ENCODE results near the gene UMAD1. TPM values are rescaled to one million over a fixed set of nuclear protein-coding genes. Genes with fewer than 3 reads are reported as not detected.
A peak's percentile ranks its signal among the peaks of the same experiment; 100 is the strongest.
"Not testable (repeated sequence)": the region's sequence is repeated elsewhere in the genome, so short reads cannot be mapped to it uniquely, and the experiment has no call there.

UMAD1 gene
- total RNA-seq, 1 experiment from 2014 or later, result 9.3 TPM

GRCh38 chr7:7641129-7641663 lies 644 bp downstream of the UMAD1 start:
- 0 out of 2 replicates have a peak, but pooled peaks cover 4% of the 10 kb centered on the region for H3K36me3 ChIP-seq
- peak overlapping the region; percentile 91 for H3K4me3 ChIP-seq
- peak; percentile 4 for DNase-seq

GRCh38 chr7:7642081-7642480 lies 1.5 kb downstream of the UMAD1 start:
- no peak for DNase-seq
- Histone ChIP-seq H3K9me3 (no peaks in the 10 kb centered on the region), H3K27me3 (no peaks in the 10 kb centered on the region), H3K36me3 (0 out of 2 replicates have a peak, but pooled peaks cover 4% of the 10 kb centered on the region), H3K4me3 (no peak overlapping the region)

More at GRCh38 chr7:7641129-7641663, 644 bp downstream of the UMAD1 start:
- H3K27me3 ChIP-seq, result no peaks in the 10 kb centered on the region
- H3K9me3 ChIP-seq, result no peaks in the 10 kb centered on the region

- Histone ChIP-seq H3K4me3 (no peak overlapping the region), H3K27me3 (no peaks in the 10 kb centered on the region), H3K9me3 (no peaks in the 10 kb centered on the region)
Measured at GRCh38 chr7:7647495-7648036, 7.0 kb downstream of the UMAD1 start.

GRCh38 chr7:7650682-7651206 lies 10.2 kb downstream of the UMAD1 start:
- no peak overlapping the region for H3K4me3 ChIP-seq
- no peaks in the 10 kb centered on the region for H3K9me3 ChIP-seq
- no peaks in the 10 kb centered on the region for H3K27me3 ChIP-seq
- DNase-seq, result no peak
- H3K36me3 ChIP-seq, result no peaks in the 10 kb centered on the region

More at GRCh38 chr7:7647495-7648036, 7.0 kb downstream of the UMAD1 start:
- no peak for DNase-seq
- no peaks in the 10 kb centered on the region for H3K36me3 ChIP-seq

GRCh38 chr7:7651479-7651878 lies 10.9 kb downstream of the UMAD1 start:
- Histone ChIP-seq H3K27me3 (no peaks in the 10 kb centered on the region), H3K9me3 (no peaks in the 10 kb centered on the region), H3K36me3 (no peaks in the 10 kb centered on the region), H3K4me3 (no peak overlapping the region)
- DNase-seq, result no peak

- no peaks in the 10 kb centered on the region for H3K9me3 ChIP-seq
- H3K27me3 ChIP-seq, result no peaks in the 10 kb centered on the region
- no peak for DNase-seq
- H3K36me3 ChIP-seq, result no peaks in the 10 kb centered on the region
- H3K4me3 ChIP-seq, result no peak overlapping the region
Measured at GRCh38 chr7:7652798-7653540, 12.4 kb downstream of the UMAD1 start.

GRCh38 chr7:7653593-7654187 lies 13.1 kb downstream of the UMAD1 start:
- Histone ChIP-seq H3K36me3 (no peaks in the 10 kb centered on the region), H3K9me3 (no peaks in the 10 kb centered on the region), H3K27me3 (no peaks in the 10 kb centered on the region), H3K4me3 (no peak overlapping the region)
- no peak for DNase-seq

- no peak for DNase-seq
- Histone ChIP-seq H3K4me3 (no peak overlapping the region), H3K36me3 (no peaks in the 10 kb centered on the region), H3K9me3 (0 out of 2 replicates have a peak, but pooled peaks cover 3% of the 10 kb centered on the region), H3K27me3 (no peaks in the 10 kb centered on the region)
Measured at GRCh38 chr7:7654964-7655715, 14.6 kb downstream of the UMAD1 start.

- DNase-seq, H3K4me3 ChIP-seq, H3K36me3 ChIP-seq, H3K27me3 ChIP-seq, H3K9me3 ChIP-seq: not testable (repeated sequence)
Measured at GRCh38 chr7:7656459-7656858, 15.9 kb downstream of the UMAD1 start.

GRCh38 chr7:7662527-7662926 lies 22.0 kb downstream of the UMAD1 start:
- H3K9me3 ChIP-seq, result 0 out of 2 replicates have a peak, but pooled peaks cover 3% of the 10 kb centered on the region
- no peaks in the 10 kb centered on the region for H3K27me3 ChIP-seq
- DNase-seq, result no peak
- no peaks in the 10 kb centered on the region for H3K36me3 ChIP-seq
- H3K4me3 ChIP-seq, result no peak overlapping the region

GRCh38 chr7:7664291-7664690 lies 23.7 kb downstream of the UMAD1 start:
- Histone ChIP-seq H3K9me3 (0 out of 2 replicates have a peak, but pooled peaks cover 3% of the 10 kb centered on the region), H3K27me3 (no peaks in the 10 kb centered on the region), H3K4me3 (no peak overlapping the region), H3K36me3 (no peaks in the 10 kb centered on the region)
- DNase-seq, result no peak

- DNase-seq, result no peak
- Histone ChIP-seq H3K4me3 (no peak overlapping the region), H3K9me3 (no peaks in the 10 kb centered on the region), H3K27me3 (no peaks in the 10 kb centered on the region), H3K36me3 (no peaks in the 10 kb centered on the region)
Measured at GRCh38 chr7:7665031-7665430, 24.5 kb downstream of the UMAD1 start.

GRCh38 chr7:7667187-7667586 lies 26.6 kb downstream of the UMAD1 start:
- Histone ChIP-seq H3K4me3 (no peak overlapping the region), H3K9me3 (no peaks in the 10 kb centered on the region), H3K27me3 (no peaks in the 10 kb centered on the region), H3K36me3 (no peaks in the 10 kb centered on the region)
- no peak for DNase-seq

- no peak for DNase-seq
- no peaks in the 10 kb centered on the region for H3K9me3 ChIP-seq
- no peaks in the 10 kb centered on the region for H3K27me3 ChIP-seq
- no peaks in the 10 kb centered on the region for H3K36me3 ChIP-seq
- no peak overlapping the region for H3K4me3 ChIP-seq
Measured at GRCh38 chr7:7668706-7669105, 28.2 kb downstream of the UMAD1 start.

GRCh38 chr7:7670490-7670889 lies 29.9 kb downstream of the UMAD1 start:
- Histone ChIP-seq H3K4me3 (no peak overlapping the region), H3K27me3 (no peaks in the 10 kb centered on the region), H3K36me3 (no peaks in the 10 kb centered on the region), H3K9me3 (no peaks in the 10 kb centered on the region)
- DNase-seq, result no peak

- H3K27me3 ChIP-seq, result no peaks in the 10 kb centered on the region
- H3K4me3 ChIP-seq, result no peak overlapping the region
- H3K36me3 ChIP-seq, result no peaks in the 10 kb centered on the region
- no peak for DNase-seq
- H3K9me3 ChIP-seq, result no peaks in the 10 kb centered on the region
Measured at GRCh38 chr7:7671361-7671760, 30.8 kb downstream of the UMAD1 start.
